Measurements from ENCODE around the gene TMA16.

DNA sequence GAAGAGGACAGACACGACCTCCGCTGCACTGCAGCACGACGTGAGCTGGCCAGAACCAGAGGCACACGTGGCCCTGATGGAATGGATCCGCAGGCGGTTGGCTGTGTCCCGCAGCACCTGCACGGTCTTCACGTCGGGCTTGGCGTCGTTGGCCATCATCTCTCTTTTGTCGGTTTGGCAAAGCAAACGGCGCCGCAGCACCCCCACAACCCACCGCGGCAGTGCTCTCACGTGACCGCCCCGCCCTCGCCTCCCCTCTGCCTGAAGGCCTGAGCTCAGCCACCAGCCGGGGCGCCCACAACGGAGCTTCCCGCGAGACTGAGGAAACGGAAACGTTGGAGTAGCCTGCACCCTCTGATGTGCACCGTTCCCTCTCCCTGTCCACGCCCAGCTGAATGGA, 20.9 kb upstream of the TMA16 start, which contains the start of gene TKTL2:
- TF ChIP-seq, protein P1, sequence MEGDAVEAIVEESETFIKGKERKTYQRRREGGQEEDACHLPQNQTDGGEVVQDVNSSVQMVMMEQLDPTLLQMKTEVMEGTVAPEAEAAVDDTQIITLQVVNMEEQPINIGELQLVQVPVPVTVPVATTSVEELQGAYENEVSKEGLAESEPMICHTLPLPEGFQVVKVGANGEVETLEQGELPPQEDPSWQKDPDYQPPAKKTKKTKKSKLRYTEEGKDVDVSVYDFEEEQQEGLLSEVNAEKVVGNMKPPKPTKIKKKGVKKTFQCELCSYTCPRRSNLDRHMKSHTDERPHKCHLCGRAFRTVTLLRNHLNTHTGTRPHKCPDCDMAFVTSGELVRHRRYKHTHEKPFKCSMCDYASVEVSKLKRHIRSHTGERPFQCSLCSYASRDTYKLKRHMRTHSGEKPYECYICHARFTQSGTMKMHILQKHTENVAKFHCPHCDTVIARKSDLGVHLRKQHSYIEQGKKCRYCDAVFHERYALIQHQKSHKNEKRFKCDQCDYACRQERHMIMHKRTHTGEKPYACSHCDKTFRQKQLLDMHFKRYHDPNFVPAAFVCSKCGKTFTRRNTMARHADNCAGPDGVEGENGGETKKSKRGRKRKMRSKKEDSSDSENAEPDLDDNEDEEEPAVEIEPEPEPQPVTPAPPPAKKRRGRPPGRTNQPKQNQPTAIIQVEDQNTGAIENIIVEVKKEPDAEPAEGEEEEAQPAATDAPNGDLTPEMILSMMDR (conservative IDR thresholded peaks at IDR 0.05 in 1 of 2, IDR thresholded peaks at IDR 0.05 in 1 of 2; ENCODE audit: extremely low read depth in 1 of 2, insufficient read depth in 1 of 2, low read depth in 1 of 2, low read length in 2 of 2): no peak
- TF ChIP-seq EZH2 (IDR thresholded peaks at IDR 0.05; ENCODE audit: borderline replicate concordance, low read length): no peak
